Omental fat pad (tissue), 4 donors: ENCODE results near the gene SHH. TPM values are rescaled to one million over a fixed set of nuclear protein-coding genes. Genes with fewer than 3 reads are reported as not detected.

ENCODE experiments used
- ATAC-seq: fragments of 150-250 bp; one replicate; pipeline ENCODE4 v1.9.1; 2016; ENCODE audit warnings: mild to moderate bottlenecking, moderate library complexity; ENCODE audit not compliant: low FRiP score
- DNase-seq: peaks from one replicate; pipeline ENCODE4 v3.0.0-alpha.2; 2019; ENCODE audit warnings: low spot score
- CTCF ChIP-seq, 3 donors: fragments of 450-650 bp; IDR thresholded peaks; one replicate each; pipeline ENCODE4 v1.5.1; 2016 to 2017; ENCODE audit warnings: antibody characterized with exemption in 3 of 3, mild to moderate bottlenecking in 3 of 3, moderate library complexity in 2 of 3
- total RNA-seq, 4 donors: library from RNA; depleted of rRNA; stranded (reverse); fragments of >200 nt; gene quantifications; one replicate each; pipeline ENCODE4 v1.1.0, GENCODE V29; 2016

Gene SHH
- not detected for total RNA-seq

- ATAC-seq (no peak), DNase-seq (no peak)
- TF ChIP-seq CTCF (IDR thresholded peaks at IDR 0.05) = no peak
Measured at GRCh38 chr7:155811895-155812761, at the start of gene SHH. Gene SHH (minus strand): TSS chr7:155812463. CDS start chr7:155812122, 341 bp downstream.

GRCh38 chr7:155861480-155861868 lies 49.2 kb upstream of the SHH start:
- peak; percentile 18 for DNase-seq
- ATAC-seq = no peak
- no peak for TF ChIP-seq CTCF (IDR thresholded peaks at IDR 0.05)

GRCh38 chr7:155860840-155861479 lies 48.7 kb upstream of the SHH start:
- DNase-seq = peak; percentile 56

GRCh38 chr7:155860461-155860839 lies 48.2 kb upstream of the SHH start:
- DNase-seq (no peak), ATAC-seq (peak; percentile 20)
- no peak for TF ChIP-seq CTCF (IDR thresholded peaks at IDR 0.05)

More at GRCh38 chr7:155860840-155861479, 48.7 kb upstream of the SHH start:
- TF ChIP-seq CTCF (IDR thresholded peaks at IDR 0.05) = no peak
- ATAC-seq = peak; percentile 85

GRCh38 chr7:155858521-155859061 lies 46.3 kb upstream of the SHH start:
- peak; percentile 7 for DNase-seq
- no peak for TF ChIP-seq CTCF (IDR thresholded peaks at IDR 0.05)
- ATAC-seq = no peak

GRCh38 chr7:155857141-155857540 lies 44.9 kb upstream of the SHH start:
- no peak for ATAC-seq
- no peak for TF ChIP-seq CTCF (IDR thresholded peaks at IDR 0.05)
- peak; percentile 11 for DNase-seq
